ENCODE data around the gene DCLK1.
"Not testable (repeated sequence)": the region's sequence is repeated elsewhere in the genome, so short reads cannot be mapped to it uniquely, and the experiment has no call there.

DCLK1 gene

GRCh38 chr13:36130552-36131221 is 495 bp downstream of the DCLK1 start:
- no peak for DNase-seq

- no peak for DNase-seq
These were observed 1.0 kb downstream of the DCLK1 start for GRCh38 chr13:36130193-36130551.

DNA sequence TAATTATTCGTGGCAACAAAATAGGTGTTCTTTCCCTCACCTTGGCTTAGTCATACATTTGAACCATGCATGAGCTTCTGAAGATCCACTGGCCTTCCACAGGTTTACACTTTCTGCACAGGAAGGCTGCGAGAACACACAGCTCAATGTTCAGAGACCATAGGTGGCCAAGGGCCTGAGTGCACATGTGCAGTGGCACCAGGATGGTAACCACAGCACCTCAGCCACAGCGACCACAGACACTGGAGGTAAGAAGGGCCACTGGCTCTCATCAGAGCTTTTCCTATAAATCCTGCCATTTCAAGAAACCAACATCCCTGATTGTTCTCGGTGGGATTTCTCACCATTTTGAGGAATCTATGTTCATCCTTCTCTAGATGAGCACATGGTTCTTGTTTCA is 1.6 kb downstream of the DCLK1 start:
- DNase-seq = no peak

DNA sequence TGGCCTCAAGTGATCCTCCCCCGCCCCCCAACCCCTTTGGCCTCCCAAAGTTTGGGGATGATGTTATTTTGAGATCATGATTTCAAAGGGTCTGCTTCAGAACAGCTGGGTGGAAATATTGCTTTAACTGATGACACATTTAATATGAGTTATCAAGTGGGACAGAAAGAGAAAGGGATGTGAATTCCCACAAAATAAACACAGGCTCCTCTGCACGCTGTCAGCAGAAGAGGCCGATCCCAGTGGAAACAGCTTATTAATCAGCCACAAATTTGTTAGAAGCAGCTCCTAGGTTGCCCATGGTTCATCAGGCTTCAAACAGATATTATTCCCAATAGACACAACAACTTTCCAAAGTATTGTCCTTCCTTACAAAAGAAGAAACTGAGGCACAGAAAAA is 4.7 kb downstream of the DCLK1 start:
- no peak for DNase-seq

- DNase-seq = no peak
These were observed 5.3 kb downstream of the DCLK1 start for GRCh38 chr13:36125841-36126240.

DNA sequence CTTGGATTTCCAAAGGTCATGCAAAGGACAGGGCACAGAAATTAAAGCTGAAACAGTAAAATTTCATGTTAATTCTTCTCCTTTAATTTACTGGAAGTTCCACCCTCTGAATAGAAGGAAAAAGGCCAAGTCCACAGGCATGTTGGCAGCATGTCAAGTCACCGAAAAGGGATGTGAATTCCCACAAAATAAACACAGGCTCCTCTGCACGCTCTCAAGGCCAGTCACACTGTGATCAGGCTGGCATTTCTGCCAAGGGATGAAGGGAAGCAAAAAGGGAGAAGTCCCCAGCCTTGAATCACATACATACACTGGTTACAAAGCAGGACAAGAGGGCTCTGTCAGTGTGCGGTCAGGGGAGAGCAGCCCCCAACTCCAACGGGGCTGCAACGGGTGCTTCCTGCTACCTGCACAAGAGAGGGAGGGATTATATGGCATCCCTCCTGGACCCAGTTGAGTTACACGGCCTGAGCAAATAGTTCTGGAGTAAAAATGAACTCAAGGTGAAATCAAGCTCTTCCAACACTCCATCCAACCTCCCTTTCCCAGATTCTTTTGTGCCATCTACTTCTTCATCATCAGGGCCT is 6.9 kb downstream of the DCLK1 start:
- no peak for DNase-seq

DNA sequence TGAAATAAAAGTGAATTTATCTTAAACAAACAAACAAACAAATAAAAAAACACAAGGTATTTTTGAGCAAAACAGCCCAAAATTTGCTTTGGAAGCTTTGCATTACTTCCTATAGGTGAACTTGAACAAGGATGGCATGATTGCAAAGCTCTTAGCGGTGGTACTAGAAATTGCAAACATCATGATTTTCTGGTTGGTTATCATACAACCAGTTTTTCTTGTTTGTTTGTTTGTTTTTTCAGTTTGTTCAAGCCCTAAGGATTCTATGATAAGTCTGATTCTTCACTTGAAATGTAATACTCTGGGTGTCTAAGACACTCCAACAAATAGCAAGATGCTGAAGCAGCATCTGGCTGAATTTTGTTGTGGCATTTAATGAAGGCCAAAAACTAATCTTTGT is 15.9 kb downstream of the DCLK1 start:
- DNase-seq = no peak

- no peak for DNase-seq
These were observed 16.9 kb downstream of the DCLK1 start for GRCh38 chr13:36114233-36114632.

DNA sequence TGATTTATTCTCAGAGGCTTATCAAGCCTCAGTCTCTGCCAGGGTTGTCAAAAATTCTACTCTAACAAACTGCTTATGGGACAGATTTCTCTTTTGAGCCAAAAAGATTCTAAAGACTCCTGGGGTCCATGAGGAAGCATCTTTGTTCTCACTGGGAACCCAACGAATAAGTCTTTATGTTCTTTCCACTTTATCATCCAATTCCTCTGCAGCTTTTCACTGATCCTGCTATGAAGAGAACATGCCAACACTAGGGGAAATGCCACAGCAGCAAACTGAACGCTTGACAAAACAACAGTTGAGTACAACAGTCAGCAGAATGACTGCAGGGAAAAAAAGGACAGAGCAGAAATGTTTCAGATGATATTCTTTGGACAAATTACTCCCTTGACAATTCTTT is 22.2 kb downstream of the DCLK1 start:
- DNase-seq = no peak

DNA sequence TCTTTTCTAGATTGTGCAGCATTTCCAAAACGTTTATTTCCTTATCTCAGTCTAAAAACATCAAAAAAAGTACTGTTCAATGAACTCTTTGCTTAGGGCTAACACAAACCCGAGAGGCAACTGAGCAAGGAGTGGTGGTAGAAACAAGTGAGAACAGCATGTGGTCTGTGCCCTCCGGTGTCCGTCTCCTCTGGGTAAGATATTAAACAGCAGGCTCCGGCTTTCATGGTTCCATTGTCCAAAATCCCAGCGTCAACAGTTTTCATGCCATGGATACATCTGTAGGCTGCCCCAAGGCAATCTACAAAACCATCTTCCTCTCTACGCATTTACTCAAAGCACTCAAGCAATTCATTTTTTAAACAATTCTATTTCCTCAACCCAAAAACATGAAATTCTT is 22.8 kb downstream of the DCLK1 start:
- DNase-seq = no peak

GRCh38 chr13:36107521-36107920 is 23.7 kb downstream of the DCLK1 start:
- no peak for DNase-seq

- DNase-seq = no peak
These were observed 25.5 kb downstream of the DCLK1 start for GRCh38 chr13:36105726-36106125.

DNA sequence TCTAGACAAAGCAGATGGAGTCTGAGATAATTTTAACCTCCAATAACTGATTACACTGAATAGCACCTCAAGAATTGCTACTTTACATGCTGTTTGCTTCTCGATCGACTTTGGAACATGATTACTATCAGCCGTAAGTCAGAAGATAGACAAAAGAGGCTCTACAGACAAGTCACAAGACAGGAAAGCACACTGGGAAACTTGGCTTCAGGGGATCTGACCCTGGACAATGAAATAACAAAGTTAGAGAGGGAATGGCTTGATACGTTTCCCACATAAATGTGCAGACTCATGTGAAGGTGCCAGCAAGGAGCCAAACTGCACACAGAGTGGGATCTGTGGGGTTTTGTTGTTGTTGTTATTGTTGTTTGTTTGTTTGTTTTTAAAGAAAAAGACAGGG is 28.5 kb downstream of the DCLK1 start:
- DNase-seq = no peak

DNA sequence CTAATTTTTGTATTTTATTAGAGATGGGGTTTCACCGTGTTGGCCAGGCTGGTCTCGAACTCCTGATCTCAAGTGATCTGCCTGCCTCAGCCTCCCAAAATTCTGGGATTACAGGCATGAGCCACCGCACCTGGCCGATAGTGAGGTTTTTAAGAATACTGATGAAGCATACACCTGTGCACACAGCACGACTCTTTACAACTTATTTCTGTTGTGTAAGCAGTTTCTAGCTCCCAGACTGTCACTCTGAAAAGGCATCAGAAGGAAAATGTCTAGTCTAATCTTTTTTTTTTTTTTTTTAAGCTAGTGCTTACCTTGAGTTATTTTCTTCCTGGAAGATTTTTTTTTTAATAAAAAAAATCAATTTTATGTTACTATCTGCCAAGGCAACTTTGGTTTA is 29.3 kb downstream of the DCLK1 start:
- DNase-seq = not testable (repeated sequence)

DNA sequence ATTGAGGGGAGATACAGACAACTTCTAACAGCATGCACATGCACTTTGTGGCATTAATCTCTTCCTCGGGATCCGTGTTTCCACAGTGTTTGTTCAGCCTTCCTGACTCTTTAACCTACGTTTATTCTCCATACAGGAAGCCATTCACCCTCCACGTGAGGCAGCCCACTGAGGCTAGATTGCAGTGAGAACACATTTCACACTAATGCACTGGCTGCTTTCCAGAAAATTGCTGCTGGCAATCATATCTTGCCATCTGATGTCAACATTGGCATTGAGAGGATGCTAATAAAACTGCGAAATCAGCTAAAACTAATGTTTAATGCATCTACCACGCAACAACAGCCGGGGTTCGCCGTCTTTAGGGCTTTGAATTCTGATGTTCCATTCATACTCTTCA is 30.0 kb downstream of the DCLK1 start:
- DNase-seq = no peak

GRCh38 chr13:36098080-36098479 is 33.1 kb downstream of the DCLK1 start:
- no peak for DNase-seq

- no peak for DNase-seq
These were observed 34.4 kb downstream of the DCLK1 start for GRCh38 chr13:36096461-36097416.

DNA sequence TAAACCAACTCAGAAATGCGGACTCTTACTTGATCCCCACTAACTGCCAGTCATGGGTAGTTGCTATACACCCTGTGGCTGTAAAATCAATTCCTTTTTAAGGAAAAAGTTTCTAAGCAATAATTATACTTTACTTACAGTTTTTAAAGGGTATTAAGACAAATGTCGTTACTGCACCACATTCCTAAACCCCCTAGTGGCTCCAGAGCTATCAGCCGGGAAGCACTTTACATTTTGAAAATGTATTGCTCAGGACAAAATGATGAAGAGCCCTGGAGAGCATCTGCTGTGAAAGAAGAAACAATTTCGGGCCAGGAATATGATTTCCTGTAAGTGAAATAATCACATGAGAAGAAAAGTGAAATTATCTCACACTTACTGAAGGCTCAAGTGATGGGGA is 36.7 kb downstream of the DCLK1 start:
- DNase-seq = no peak

- DNase-seq = no peak
These were observed 40.6 kb downstream of the DCLK1 start for GRCh38 chr13:36090592-36090991.

DNA sequence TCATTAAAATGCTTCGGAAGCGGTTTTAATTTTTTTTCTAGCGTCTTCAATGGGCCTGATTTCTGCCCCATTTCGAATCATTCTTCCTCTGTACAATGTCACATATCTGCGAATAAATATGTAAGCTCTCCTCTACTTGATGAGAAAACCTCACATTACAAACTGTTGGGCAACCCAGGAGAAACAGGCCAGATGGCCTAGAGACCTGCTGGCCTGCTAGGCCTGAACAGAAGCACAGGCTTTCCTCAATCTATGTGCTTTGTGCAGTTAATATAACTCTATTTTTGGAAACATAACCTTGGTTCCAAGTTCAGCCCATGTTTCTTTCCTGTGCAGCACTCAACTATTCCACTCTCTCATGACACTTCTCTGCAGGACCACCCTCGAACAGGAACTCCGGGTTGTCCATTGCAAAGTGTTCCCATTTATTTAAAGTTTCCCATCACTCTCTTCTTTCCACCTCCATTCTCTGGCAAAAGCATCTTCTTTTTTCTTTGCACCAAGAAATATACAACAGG is 42.0 kb downstream of the DCLK1 start:
- DNase-seq = no peak

DNA sequence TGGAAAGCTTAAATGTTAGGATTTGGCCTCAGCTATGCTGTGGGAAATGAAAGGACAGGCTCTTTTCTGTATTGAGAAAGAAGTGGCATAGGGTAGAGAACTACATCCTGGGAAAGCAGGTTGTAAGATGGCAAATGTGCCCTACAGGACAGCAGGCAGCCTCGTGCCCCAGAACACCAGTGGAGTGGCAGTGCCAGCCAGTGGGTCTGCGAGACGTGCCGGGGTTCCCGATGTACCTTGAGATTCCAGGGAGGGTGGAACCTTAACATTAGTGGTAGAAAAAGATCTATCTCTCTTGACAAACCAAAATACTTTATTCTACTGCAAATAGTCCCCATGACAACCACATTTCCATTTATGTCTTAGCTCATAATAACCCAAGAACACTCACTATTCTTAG is 42.7 kb downstream of the DCLK1 start:
- no peak for DNase-seq

DNA sequence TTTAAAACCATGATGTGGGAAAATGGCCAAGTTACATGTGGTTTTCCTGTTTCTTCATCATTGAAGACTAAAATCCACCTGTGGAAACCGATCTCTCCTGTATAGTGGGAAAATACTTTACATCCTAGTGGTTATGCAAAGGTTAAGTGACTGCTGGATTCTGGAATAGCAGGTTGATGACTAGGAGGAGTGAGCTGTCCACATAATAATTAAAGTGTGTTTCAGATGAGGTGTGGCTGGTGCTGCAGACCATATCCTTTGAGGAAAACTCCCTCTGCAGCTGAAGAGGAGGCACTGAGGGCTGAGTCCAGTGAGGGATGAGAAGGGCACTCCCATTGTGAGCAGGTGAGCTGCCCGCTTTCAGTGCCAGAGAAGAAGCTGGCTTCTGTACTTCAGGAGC is 43.2 kb downstream of the DCLK1 start:
- no peak for DNase-seq

- DNase-seq = no peak
These were observed 45.1 kb downstream of the DCLK1 start for GRCh38 chr13:36086117-36086516.

GRCh38 chr13:36084131-36084530 is 47.1 kb downstream of the DCLK1 start:
- no peak for DNase-seq

Measured in cerebellar nuclear complex (tissue), 1 donor.